ENCODE data around the gene UBE3D.

GRCh38 chr6:82914511-82914910, 151.1 kb downstream of the UBE3D start:
- TF ChIP-seq ZNF394 (tag by site-specific recombination; IDR thresholded peaks at IDR 0.05; ENCODE audit: borderline replicate concordance) (no peak), ZFP41 (tag by site-specific recombination; IDR thresholded peaks at IDR 0.05; ENCODE audit: borderline replicate concordance) (no peak), ZBTB7A (tag by site-specific recombination; IDR thresholded peaks at IDR 0.05; ENCODE audit: low read depth) (no peak), PRDM1 (tag by site-specific recombination; IDR thresholded peaks at IDR 0.05) (no peak), ZNF335 (tag by site-specific recombination; conservative IDR thresholded peaks at IDR 0.05) (no peak)
- TF ChIP-seq, protein P1, sequence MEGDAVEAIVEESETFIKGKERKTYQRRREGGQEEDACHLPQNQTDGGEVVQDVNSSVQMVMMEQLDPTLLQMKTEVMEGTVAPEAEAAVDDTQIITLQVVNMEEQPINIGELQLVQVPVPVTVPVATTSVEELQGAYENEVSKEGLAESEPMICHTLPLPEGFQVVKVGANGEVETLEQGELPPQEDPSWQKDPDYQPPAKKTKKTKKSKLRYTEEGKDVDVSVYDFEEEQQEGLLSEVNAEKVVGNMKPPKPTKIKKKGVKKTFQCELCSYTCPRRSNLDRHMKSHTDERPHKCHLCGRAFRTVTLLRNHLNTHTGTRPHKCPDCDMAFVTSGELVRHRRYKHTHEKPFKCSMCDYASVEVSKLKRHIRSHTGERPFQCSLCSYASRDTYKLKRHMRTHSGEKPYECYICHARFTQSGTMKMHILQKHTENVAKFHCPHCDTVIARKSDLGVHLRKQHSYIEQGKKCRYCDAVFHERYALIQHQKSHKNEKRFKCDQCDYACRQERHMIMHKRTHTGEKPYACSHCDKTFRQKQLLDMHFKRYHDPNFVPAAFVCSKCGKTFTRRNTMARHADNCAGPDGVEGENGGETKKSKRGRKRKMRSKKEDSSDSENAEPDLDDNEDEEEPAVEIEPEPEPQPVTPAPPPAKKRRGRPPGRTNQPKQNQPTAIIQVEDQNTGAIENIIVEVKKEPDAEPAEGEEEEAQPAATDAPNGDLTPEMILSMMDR (tag by site-specific recombination; IDR thresholded peaks at IDR 0.05), result no peak

Measured in HEK293 (cell line).